GM12892 (cell line): Measurements from ENCODE around the gene VANGL1.

Source experiments
- POLR2A ChIP-seq: IDR thresholded peaks from 2 replicates; pipeline ENCODE4 v1.6.1; 2011; ENCODE audit warnings: low read depth, low read length, control low read depth
- POLR2AphosphoS5 ChIP-seq: IDR thresholded peaks from 2 replicates; pipeline ENCODE4 v1.6.1; 2011; ENCODE audit warnings: low read depth, low read length, control low read depth
- TAF1 ChIP-seq: IDR thresholded peaks from 2 replicates; pipeline ENCODE4 v1.6.1; 2011; ENCODE audit warnings: low read depth, mild to moderate bottlenecking, control low read depth, low read length, borderline replicate concordance

DNA sequence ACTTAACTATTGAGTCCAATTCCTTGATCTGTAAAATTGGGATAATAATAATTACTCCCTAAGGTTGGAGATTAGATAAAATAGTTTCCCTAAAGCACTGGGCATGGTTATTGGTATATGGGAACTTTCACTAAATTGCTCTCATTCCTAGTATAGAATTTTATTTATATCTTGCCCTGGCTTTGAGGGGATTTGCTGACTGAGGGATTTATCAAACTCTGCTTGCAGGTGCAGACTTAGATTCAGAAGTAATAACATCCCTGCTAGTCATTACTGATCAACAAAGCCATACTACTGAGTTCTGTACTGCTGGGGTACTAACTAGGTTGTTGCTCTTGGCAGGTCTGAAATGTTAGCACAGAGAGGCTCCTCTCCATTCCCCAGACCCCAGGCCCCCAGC is 84.8 kb downstream of the VANGL1 start:
- TF ChIP-seq POLR2A (no peak), TAF1 (no peak), POLR2AphosphoS5 (no peak)
